ENCODE measurements around the gene SFRP5. TPM values are rescaled to one million over a fixed set of nuclear protein-coding genes. Genes with fewer than 3 reads are reported as not detected.

SFRP5 gene
- total and polyA plus RNA-seq, 2 of the 13 experiments (the other 11 are each of a cell fraction or from before 2014, with no cell fraction given) = 0.32 to 1.7 TPM

GRCh38 chr10:97805096-97805884 lies 33.5 kb upstream of the SFRP5 start:
- no TSS peak for BruUV-seq (replicated peaks)
- ATAC-seq = no peak
- Histone ChIP-seq H3K9ac (ENCODE audit: insufficient read depth, low read depth, low read length) (no peak overlapping the region), H3K36me3 (replicated peaks in 1 of 2; ENCODE audit: control insufficient read depth in 1 of 2, insufficient read depth in 2 of 2, low read length in 2 of 2) (no peaks in the 10 kb centered on the region), H3K4me3 (replicated peaks in 1 of 3; ENCODE audit: insufficient read depth in 1 of 3, low read depth in 2 of 3, low read length in 3 of 3) (no peak overlapping the region), H3K27me3 (ENCODE audit: control insufficient read depth in 1 of 2, insufficient read depth in 2 of 2, low read length in 2 of 2) (peaks cover 5 to 14% of the 10 kb centered on the region in 2 experiments), H4K20me1 (ENCODE audit: insufficient read depth, low read length) (no peaks in the 10 kb centered on the region), H2AFZ (ENCODE audit: low read length) (no peak overlapping the region), H3K4me2 (ENCODE audit: low read depth, low read length) (no peak overlapping the region), H3K9me3 (ENCODE audit: low read length) (no peaks in the 10 kb centered on the region), H3K4me1 (ENCODE audit: insufficient read depth, low read length) (no peaks in the 10 kb centered on the region), H3K27ac (ENCODE audit: extremely low read length, insufficient read depth, low read length) (no peak overlapping the region), H3K79me2 (ENCODE audit: insufficient read depth, low read length) (no peaks in the 10 kb centered on the region)
- intact Hi-C loops (cut with micrococcal nuclease; ENCODE audit: unreplicated experiment) (no loop called here), in situ Hi-C loops (cut with HindIII; ENCODE audit: extremely low pct_ligation_motif_present, low pct_unique_long_range_greater_than_20kb) (no loop called here)
- WGBS (ENCODE audit: low lambda C conversion rate) = 36% methylated on average over 11 of the region's 12 CpGs
- CTCF ChIA-PET (ENCODE audit: low intra/inter-chr PET ratio, low total read pairs) = no interaction called here
- POLR2A ChIA-PET = no interaction called here
- no peak for TF ChIP-seq ZGPAT (CRISPR knock-in tag; IDR thresholded peaks at IDR 0.05)
- TF ChIP-seq MIER3 (CRISPR knock-in tag; IDR thresholded peaks at IDR 0.05; ENCODE audit: borderline replicate concordance) = no peak
- no peak for TF ChIP-seq ZNF138 (CRISPR knock-in tag; IDR thresholded peaks at IDR 0.05; ENCODE audit: low read depth)
- TF ChIP-seq ZSCAN30 (CRISPR knock-in tag; IDR thresholded peaks at IDR 0.05) = no peak
- TF ChIP-seq MATR3 (CRISPR knock-in tag; IDR thresholded peaks at IDR 0.05) = no peak
- no peak for TF ChIP-seq ZNF512 (CRISPR knock-in tag; IDR thresholded peaks at IDR 0.05)
- TF ChIP-seq PATZ1 (CRISPR knock-in tag; IDR thresholded peaks at IDR 0.05) = no peak
- TF ChIP-seq ZNF101 (CRISPR knock-in tag; IDR thresholded peaks at IDR 0.05; ENCODE audit: borderline replicate concordance, low read depth) = no peak
- no peak for TF ChIP-seq MEIS1 (CRISPR knock-in tag; IDR thresholded peaks at IDR 0.05; ENCODE audit: borderline replicate concordance)
- TF ChIP-seq CEBPG (CRISPR knock-in tag; IDR thresholded peaks at IDR 0.05) = no peak
- TF ChIP-seq ZNF557 (CRISPR knock-in tag; IDR thresholded peaks at IDR 0.05) = no peak
- no peak for TF ChIP-seq ZNF317 (CRISPR knock-in tag; IDR thresholded peaks at IDR 0.05)
- TF ChIP-seq CCAR2 (optimal IDR thresholded peaks at IDR 0.05; ENCODE audit: low read depth, low read length) = no peak
- DNase-seq (ENCODE audit: low spot score) = no peak
- no peak for FAIRE-seq
